ENCODE results near the gene C4orf51.
"Not testable (repeated sequence)": the region's sequence is repeated elsewhere in the genome, so short reads cannot be mapped to it uniquely, and the experiment has no call there.

Gene C4orf51

DNA sequence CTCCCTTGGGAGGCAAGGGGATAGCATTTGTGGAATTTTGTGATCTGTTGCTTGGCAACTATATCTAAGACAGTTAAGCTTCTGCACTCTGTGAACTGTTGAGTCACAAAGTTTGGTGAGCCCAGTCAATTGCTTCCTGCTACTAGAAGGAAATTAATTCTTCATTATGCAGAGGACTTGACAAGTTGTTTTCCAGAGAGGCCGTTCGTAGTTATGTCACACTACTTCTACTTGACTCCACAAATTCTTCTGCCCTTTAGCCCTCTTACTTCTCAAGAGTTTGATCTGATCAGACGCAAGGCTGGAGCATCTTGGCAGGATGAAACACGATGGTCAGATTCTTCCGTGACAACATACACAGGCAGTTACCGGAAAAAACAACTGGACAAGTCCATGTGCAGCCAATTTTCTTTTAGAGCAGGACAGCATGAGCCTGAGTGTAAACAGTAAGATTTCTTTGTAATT is at the start of gene C4orf51:
Gene C4orf51 (plus strand): TSS at position 156 of the 465 bp plus-strand sequence. CDS start 58 bp downstream, at position 214.
- no peak for DNase-seq

- no peak for DNase-seq
Measured at GRCh38 chr4:145635117-145635516, 44.8 kb upstream of the C4orf51 start.

DNA sequence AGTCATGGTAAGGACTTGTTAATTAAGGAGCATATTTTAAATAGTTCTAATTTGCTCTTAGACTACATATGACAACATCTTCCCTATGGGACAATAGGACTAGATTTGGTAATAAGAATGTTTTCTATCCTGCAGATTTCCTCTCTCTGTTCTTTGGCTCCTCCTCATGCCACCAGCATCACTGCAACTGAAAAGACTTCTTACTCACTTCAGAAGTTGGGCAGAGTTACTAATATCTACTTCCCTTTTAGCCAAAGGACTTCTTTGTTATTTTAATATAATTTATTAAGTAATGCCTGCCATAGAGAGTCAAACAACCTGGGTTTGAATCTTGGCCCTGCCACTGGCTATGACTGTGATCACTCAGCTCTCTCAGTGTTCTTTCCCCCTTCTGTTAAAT is 44.3 kb upstream of the C4orf51 start:
- no peak for DNase-seq

- no peak for DNase-seq
Measured at GRCh38 chr4:145639186-145639698, 40.7 kb upstream of the C4orf51 start.

DNA sequence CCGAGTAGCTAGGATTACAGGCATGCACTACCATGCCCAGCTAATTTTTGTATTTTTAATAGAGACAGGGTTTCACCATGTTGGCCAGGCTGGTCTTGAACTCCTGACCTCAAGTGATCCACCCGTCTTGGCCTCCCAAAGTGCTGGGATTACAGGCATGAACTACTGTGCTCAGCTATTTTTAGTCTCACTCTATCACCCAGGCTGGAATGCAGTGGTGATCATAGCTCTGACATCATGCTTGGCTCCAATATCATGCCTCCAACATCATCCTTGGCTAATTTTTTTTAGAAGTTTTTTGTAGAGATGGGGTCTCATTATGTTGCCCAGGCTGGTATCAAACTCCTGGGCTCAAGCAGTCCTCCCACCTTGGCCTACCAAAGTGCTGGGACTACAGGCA is 39.7 kb upstream of the C4orf51 start:
- not testable (repeated sequence) for DNase-seq

DNA sequence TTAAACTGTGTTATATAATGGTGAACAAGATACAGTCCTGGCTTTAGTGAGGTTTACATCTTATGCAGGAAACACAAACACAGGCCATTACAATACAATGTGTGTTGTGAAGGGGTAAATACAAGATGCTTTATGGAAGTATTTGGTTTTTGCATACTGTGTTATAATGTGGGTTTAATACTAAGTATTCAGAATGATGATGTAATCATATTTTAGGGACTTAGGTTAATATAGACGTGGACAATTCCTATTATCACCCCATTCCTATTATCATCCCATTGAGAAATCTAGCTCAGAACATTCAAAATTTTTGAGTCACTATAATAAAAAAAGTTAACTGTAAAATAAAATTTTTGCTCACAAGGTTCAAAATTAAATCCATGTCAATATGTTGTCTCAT is 36.7 kb upstream of the C4orf51 start:
- DNase-seq, result no peak

- DNase-seq, result no peak
Measured at GRCh38 chr4:145644699-145645098, 35.2 kb upstream of the C4orf51 start.

- DNase-seq, result no peak
Measured at GRCh38 chr4:145656156-145656555, 23.8 kb upstream of the C4orf51 start.

DNA sequence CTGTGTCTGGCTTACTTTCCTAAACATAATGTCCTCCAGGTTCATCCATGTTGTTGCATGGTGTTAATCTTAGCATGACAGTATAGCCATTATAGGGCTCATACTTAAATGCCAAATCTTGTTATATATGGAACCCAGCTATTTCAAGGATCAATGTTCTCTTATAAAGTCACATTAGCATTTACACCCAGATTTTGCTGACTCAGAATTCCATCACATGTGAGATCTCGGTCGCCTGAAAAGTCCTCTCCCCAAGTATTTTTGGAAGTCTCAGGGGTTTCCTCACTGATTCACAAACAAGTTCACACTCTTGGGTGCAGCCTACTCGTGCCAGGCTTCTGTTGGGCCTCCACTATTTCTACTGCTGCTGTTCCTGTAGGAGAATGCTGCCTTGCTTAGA is 19.9 kb upstream of the C4orf51 start:
- DNase-seq, result no peak

- no peak for DNase-seq
Measured at GRCh38 chr4:145663194-145663593, 16.8 kb upstream of the C4orf51 start.

- no peak for DNase-seq
Measured at GRCh38 chr4:145665773-145666172, 14.2 kb upstream of the C4orf51 start.

DNA sequence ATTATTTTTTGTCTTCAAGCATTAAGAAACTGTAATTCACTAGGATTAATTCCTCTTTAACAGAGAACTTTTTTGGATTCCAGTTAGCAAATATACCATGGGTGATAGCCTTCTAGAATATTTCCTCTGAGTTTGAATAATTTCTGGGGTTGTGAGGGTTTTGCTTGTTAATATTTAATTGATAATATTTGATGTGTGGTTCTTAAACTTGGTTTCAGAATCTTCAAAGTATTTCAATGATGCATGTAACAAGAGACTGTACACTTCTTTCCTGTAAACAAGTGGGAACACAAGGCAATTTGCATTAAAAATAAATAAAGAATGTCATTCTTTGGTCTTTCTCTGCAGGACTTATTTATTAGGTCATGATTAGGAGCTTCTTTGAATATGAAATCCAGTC is 9.5 kb upstream of the C4orf51 start:
- no peak for DNase-seq

- no peak for DNase-seq
Measured at GRCh38 chr4:145679520-145679919, 426 bp upstream of the C4orf51 start.

DNA sequence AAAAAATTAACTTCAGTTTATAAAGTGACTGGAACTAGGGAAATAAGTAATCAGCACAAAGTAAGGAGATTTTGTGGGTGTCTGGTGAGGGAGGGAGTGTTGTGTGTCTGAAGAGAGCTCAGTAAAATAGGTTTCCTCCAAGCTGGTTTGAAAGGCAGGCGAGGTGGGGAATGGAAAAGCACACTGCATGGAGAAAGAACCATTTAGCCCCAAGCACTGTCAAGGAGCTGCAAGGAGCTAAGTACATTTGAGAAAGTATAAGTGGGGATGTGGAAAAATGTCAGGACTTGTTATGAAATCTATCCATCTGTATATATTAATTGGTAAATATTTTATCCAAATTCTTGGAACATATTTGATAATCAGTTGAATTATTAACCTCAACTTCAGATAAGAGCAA is 956 bp downstream of the C4orf51 start:
- no peak for DNase-seq

DNA sequence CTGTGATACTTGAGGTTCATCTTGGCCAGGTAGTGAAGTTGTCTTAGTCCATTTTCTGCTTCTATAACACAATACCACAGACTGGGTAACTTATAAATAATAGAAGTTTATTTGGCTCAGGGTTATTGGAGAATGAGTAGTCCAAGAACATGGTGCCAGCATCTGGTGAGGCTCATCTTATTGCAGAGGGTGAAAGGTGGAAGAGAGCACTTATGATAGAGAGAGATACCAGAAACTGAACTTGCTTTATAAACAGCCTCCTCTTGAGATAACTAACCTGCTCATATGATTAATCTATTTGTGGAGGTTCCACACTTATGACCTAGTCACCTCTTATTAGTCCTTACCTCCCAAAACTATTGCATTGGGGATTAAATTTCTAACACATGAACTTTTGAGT is 1.6 kb downstream of the C4orf51 start:
- no peak for DNase-seq

DNA sequence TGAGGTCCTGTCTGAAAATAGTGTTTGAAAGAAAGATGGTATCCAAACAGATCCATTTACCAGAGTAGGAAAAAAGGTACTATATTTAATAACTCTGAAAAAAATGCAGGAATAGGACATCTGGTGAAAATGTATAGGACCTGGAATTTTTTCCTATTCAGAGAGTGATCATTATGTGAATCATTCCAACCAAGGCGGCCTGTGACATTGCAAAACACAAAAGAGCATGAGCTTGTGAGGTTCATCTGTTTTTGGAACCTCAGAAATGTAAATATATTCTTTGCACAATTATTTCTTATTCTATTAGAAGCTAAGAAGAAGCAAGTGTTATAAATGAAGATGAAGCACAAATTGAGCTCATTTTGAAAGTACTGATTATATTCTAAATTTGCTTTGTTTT is 2.0 kb downstream of the C4orf51 start:
- DNase-seq, result no peak

DNA sequence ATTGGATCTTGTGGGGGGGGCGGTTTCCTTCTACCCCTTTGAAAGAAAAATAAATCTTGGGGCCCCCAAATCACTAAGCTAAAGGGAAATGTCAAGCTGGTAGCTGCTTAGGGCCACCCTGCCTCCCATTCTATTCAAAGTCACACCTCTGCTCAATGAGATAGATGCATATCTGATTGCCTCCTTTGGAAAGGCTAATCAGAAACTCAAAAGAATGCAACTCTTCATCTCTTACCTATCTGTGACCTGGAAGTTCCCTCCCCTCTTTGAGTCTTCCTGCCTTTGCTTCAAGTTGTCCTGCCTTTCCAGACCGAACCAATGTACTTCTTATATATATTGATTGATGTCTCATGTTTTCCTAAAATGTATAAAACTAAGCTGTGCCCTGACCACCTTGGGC is 7.0 kb downstream of the C4orf51 start:
- DNase-seq, result no peak

DNA sequence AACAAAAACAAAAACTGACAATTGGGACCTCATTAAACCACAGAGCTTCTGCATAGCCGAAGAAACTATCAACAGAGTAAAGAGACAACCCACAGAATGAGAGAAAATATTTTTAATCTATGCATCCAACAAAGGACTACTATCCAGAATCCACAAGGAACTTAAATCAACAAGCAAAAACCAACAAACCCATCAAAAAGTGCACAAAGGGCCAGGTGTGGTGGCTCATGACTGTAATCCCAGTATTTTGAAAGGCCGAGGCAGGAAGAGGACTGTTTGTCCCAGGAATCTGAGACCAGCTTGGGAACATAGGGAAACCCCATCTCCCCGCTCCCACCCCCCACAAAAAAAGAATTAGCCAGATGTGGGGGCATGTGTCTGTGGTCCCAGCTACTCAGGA is 10.7 kb downstream of the C4orf51 start:
- DNase-seq, result no peak

- not testable (repeated sequence) for DNase-seq
Measured at GRCh38 chr4:145691416-145691815, 11.5 kb downstream of the C4orf51 start.

DNA sequence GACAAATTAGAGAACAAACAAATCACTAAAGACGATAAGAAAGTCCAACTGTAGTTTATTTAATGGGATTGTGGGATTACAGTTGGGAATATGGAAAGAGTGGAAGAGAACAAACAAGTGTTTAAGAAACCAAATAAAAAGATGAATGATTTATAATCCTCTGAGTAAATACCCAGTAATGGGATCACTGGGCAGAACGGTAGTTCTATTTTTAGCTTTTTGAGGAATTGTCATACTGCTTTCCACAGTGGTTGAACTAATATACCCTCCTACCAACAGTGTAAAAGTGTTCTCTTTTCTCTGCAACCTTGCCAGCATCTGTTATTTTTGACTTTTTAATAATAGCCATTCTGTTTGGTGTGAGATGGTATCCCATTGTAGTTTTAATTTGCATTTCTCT is 15.0 kb downstream of the C4orf51 start:
- no peak for DNase-seq

- DNase-seq, result no peak
Measured at GRCh38 chr4:145697332-145697731, 17.4 kb downstream of the C4orf51 start.

GRCh38 chr4:145698507-145698906 is 18.6 kb downstream of the C4orf51 start:
- DNase-seq, result no peak

DNA sequence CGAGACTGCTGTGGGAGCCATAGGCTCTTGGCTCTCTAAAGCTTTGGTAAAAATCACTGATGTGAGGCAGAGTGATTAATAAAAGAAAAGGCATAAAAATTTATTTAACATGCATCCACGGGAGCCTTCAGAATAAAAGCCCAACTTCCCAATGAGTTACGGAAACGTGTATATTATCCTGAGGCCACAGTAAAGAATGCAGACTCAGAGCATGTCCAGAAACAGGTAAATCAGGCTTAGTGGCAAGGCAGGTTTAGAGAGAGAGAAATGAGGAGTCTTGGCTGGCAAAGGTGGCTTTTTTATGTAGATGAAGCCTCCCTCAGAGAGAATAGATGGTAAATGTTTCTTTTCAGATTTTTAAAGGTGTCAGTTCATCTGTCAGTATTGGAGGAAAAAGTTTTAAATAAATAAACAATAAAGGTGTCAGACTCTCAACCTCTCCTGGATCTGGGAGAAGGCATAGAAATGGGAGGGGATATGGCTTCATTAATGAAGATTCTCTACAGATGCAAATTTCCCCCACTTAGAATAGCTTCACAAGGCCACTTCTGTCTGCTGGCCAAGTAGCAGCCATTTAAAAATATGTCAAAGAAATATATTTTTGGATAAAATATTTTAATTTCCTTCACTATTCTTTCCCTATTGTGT is 24.0 kb downstream of the C4orf51 start:
- no peak for DNase-seq

GRCh38 chr4:145709336-145709735 is 29.4 kb downstream of the C4orf51 start:
- no peak for DNase-seq

- DNase-seq, result no peak
Measured at GRCh38 chr4:145709843-145710242, 29.9 kb downstream of the C4orf51 start.

All from midbrain (tissue), 1 donor.